C4-2B (cell line): ENCODE results near the gene PITPNC1.

Experiments used
- ZFX ChIP-seq: fragments of 450-650 bp; IDR thresholded peaks from 2 replicates; pipeline ENCODE4 v1.6.1; 2017
- TF ChIP-seq, protein P1 (sequence below): fragments of 450-650 bp; conservative IDR thresholded peaks from 2 replicates; pipeline ENCODE4 v1.5.1; 2017; ENCODE audit warnings: mild to moderate bottlenecking

DNA sequence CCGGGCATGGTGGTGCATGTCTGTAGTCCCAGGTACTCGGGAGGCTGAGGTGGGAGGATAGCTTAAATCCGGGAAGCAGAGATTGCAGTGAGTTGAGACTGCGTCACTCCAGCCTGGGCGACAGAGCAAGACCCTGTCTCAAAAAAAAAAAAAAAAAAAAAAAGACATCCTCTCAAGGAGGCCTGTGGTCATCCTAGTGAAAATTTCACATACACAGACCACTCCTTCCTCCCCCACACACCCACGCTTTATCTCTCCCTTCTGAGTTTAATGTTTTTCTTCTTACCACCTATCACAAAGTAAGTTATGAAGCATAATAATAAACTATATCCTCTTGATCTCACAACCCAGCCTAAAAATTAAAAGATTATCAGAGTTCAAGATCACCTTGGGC is 339.3 kb downstream of the PITPNC1 start:
- TF ChIP-seq, protein P1, sequence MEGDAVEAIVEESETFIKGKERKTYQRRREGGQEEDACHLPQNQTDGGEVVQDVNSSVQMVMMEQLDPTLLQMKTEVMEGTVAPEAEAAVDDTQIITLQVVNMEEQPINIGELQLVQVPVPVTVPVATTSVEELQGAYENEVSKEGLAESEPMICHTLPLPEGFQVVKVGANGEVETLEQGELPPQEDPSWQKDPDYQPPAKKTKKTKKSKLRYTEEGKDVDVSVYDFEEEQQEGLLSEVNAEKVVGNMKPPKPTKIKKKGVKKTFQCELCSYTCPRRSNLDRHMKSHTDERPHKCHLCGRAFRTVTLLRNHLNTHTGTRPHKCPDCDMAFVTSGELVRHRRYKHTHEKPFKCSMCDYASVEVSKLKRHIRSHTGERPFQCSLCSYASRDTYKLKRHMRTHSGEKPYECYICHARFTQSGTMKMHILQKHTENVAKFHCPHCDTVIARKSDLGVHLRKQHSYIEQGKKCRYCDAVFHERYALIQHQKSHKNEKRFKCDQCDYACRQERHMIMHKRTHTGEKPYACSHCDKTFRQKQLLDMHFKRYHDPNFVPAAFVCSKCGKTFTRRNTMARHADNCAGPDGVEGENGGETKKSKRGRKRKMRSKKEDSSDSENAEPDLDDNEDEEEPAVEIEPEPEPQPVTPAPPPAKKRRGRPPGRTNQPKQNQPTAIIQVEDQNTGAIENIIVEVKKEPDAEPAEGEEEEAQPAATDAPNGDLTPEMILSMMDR = no peak
- TF ChIP-seq ZFX = no peak
